ENCODE results near the gene ITGAE. TPM values are rescaled to one million over a fixed set of nuclear protein-coding genes. Genes with fewer than 3 reads are reported as not detected.

Gene ITGAE
- total RNA-seq, 1 donor from 2014 or later = 24.5 TPM

DNA sequence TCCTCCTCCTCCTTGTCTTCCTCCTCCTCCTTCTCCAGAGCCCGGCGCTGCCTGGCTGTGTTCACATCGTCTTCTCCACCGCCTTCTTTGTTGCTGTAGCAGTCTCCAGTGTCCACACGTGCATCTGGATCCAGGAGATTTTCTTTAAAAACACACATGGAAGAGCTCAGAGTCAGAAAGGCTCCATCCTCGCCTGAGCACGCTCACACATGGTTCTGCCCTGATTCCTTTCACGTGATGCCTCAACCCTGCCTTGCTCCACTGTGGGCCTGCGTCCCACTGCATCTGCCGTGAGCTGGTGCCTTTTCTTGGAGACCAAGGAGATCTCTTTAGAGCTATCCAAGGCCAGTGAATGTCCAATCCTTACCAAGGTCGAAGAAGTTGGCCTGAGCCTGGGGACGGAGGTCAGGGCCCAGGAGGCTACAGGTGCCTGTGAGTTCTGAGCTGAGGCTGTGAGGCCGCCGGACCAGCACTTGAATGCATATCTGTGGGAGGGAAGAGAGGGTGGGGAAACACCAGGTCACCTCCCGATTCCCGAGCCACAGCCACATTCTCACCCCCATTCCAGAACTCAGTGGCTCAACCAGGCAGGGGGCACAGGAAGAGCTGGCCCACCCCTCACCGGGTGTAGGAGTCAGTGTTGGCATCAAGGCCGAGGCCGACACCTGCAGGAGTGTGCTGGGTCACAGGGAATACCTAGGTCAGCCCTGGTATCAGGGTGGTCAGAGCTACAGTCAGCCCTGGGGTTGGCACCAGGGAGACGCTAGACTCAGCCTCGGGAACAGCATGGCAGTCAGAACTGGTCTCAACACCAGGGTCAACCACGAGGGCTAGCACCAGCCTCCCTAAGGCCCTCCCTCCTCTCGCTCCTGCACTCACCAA is 39.7 kb downstream of the ITGAE start:
- H3K4me3 Mint-ChIP-seq (ENCODE audit: unreplicated experiment) = no peak overlapping the region
- no peaks in the 10 kb centered on the region for H3K4me1 Mint-ChIP-seq (ENCODE audit: unreplicated experiment)
- no peak overlapping the region for H3K27ac Mint-ChIP-seq (ENCODE audit: unreplicated experiment)
- peaks cover 6% of the 10 kb centered on the region for H3K9me3 Mint-ChIP-seq (ENCODE audit: unreplicated experiment)
- H3K27me3 Mint-ChIP-seq (ENCODE audit: unreplicated experiment) = peaks cover 3% of the 10 kb centered on the region
- TF ChIP-seq CTCF (IDR thresholded peaks at IDR 0.05) = no peak
- H3K36me3 Mint-ChIP-seq (ENCODE audit: unreplicated experiment) = no peaks in the 10 kb centered on the region
- no peak for DNase-seq (ENCODE audit: extremely low spot score, unreplicated experiment)

DNA sequence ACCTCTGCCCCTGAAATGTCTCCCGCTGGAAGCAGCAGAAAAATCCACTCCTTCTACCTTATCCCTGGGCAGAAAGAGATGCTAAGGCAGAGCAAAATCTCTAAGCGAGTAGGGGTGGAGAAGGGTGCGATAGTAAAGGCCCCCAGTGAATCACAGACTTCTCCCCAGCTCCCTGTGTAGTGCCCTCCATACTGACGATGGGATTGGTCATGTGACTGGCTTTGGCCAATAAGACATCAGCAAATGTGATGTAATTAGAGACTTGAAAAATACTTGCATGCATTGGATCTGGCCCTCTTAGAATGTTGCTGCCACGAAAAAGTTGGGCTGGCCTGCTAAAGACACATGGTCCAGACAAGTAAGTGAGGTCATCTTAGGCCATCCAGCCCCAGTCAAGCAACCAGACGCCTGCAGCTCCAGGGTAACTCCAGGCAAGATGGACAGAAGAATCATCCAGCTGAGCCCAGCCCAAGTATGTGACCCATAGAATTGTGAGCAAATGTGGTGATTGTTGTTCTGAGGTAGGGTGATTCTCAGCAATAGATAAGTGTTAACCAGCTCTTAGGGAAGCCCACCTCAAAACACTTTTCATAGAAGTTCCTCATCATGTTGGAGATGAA is 41.3 kb downstream of the ITGAE start:
- Mint-ChIP-seq H3K27me3 (ENCODE audit: unreplicated experiment) (peaks cover 3% of the 10 kb centered on the region), H3K4me1 (ENCODE audit: unreplicated experiment) (no peaks in the 10 kb centered on the region), H3K9me3 (ENCODE audit: unreplicated experiment) (peaks cover 6% of the 10 kb centered on the region), H3K27ac (ENCODE audit: unreplicated experiment) (no peak overlapping the region), H3K4me3 (ENCODE audit: unreplicated experiment) (no peak overlapping the region), H3K36me3 (ENCODE audit: unreplicated experiment) (no peaks in the 10 kb centered on the region)
- TF ChIP-seq CTCF (IDR thresholded peaks at IDR 0.05) = no peak
- DNase-seq (ENCODE audit: extremely low spot score, unreplicated experiment) = no peak

GRCh38 chr17:3755335-3756030 is 45.5 kb downstream of the ITGAE start:
- H3K36me3 Mint-ChIP-seq (ENCODE audit: unreplicated experiment) = no peaks in the 10 kb centered on the region
- peaks cover 6% of the 10 kb centered on the region for H3K27me3 Mint-ChIP-seq (ENCODE audit: unreplicated experiment)
- peaks cover 6% of the 10 kb centered on the region for H3K9me3 Mint-ChIP-seq (ENCODE audit: unreplicated experiment)
- no peak overlapping the region for H3K27ac Mint-ChIP-seq (ENCODE audit: unreplicated experiment)
- DNase-seq (ENCODE audit: extremely low spot score, unreplicated experiment) = no peak
- H3K4me1 Mint-ChIP-seq (ENCODE audit: unreplicated experiment) = no peaks in the 10 kb centered on the region
- no peak overlapping the region for H3K4me3 Mint-ChIP-seq (ENCODE audit: unreplicated experiment)
- no peak for TF ChIP-seq CTCF (IDR thresholded peaks at IDR 0.05)

DNA sequence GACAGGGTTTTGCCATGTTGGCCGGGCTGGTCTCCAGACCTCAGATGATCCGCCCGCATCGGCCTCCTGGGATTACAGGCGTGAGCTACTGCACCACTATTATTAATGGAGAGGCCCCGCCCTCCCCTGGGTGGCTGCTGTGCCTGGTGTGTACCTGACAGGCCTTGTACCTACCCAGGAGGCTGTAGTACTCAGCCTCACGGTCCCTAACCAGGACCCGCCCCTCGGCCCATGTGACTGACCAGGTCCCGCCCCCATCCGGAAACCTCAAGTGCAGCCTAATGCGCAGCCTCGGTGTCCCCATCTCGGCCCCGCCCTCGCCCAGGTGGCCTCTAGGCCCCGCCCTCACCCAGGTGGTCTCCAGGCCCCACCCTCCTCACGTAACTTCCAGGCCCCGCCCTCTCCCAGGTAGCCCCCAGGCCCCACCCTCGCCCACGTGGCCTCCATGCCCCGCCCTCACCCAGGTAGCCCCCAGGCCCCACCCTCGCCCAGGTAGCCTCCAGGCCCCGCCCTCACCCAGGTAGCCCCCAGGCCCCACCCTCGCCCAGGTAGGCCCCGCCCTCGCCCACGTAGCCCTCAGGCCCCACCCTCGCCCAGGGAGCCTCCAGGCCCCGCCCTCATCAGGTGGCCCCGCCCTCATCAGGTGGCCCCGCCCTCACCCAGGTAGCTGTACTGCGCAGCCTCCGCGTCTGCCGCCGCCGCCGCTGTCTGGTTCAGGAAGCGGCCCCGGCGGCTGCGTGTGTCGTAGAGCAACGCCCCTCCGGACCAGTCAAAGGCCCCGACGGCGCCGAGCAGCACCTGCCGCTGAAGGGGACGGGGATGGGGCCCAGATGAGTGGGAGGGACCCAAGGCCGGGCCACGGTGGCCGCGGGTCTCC is 46.3 kb downstream of the ITGAE start:
- no peak overlapping the region for H3K4me3 Mint-ChIP-seq (ENCODE audit: unreplicated experiment)
- TF ChIP-seq CTCF (IDR thresholded peaks at IDR 0.05) = no peak
- peaks cover 8% of the 10 kb centered on the region for H3K27me3 Mint-ChIP-seq (ENCODE audit: unreplicated experiment)
- H3K36me3 Mint-ChIP-seq (ENCODE audit: unreplicated experiment) = no peaks in the 10 kb centered on the region
- no peaks in the 10 kb centered on the region for H3K4me1 Mint-ChIP-seq (ENCODE audit: unreplicated experiment)
- no peak overlapping the region for H3K27ac Mint-ChIP-seq (ENCODE audit: unreplicated experiment)
- peaks cover 1% of the 10 kb centered on the region for H3K9me3 Mint-ChIP-seq (ENCODE audit: unreplicated experiment)
- DNase-seq (ENCODE audit: extremely low spot score, unreplicated experiment) = no peak

Measured in osteocyte (in vitro differentiated cells).